Keratinocyte (primary cell): ENCODE results near the gene SH3D21.

Experiments
- EZH2 ChIP-seq: IDR thresholded peaks from one replicate; pipeline ENCODE4 v1.6.1; 2012; ENCODE audit warnings: inconsistent platforms, mild to moderate bottlenecking, low read length, moderate library complexity
- TF ChIP-seq, protein P1 (sequence below), 3 experiments: IDR thresholded peaks in 1 of 3; conservative IDR thresholded peaks in 1 of 3; optimal IDR thresholded peaks in 1 of 3; 2 replicates in 2 of 3; 3 replicates in 1 of 3; pipeline versions ENCODE3 to v1.5.1; 2011; ENCODE audit warnings: low read length in 3 of 3, mild to moderate bottlenecking in 3 of 3, moderate library complexity in 2 of 3, control low read depth in 1 of 3, inconsistent platforms in 1 of 3; ENCODE audit not compliant: insufficient read depth in 2 of 3; ENCODE audit errors: extremely low read depth in 1 of 3

DNA sequence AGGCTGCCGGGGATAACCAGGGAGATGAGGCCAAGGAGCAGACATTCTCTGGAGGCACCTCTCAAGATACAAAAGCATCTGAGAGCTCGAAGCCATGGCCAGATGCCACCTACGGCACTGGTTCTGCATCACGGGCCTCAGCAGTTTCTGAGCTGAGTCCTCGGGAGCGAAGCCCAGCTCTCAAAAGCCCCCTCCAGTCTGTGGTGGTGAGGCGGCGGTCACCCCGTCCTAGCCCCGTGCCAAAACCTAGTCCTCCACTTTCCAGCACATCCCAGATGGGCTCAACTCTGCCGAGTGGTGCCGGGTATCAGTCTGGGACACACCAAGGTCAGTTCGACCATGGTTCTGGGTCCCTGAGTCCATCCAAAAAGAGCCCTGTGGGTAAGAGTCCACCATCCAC is 19.4 kb upstream of the SH3D21 start:
- no peak for TF ChIP-seq EZH2
- TF ChIP-seq, protein P1, sequence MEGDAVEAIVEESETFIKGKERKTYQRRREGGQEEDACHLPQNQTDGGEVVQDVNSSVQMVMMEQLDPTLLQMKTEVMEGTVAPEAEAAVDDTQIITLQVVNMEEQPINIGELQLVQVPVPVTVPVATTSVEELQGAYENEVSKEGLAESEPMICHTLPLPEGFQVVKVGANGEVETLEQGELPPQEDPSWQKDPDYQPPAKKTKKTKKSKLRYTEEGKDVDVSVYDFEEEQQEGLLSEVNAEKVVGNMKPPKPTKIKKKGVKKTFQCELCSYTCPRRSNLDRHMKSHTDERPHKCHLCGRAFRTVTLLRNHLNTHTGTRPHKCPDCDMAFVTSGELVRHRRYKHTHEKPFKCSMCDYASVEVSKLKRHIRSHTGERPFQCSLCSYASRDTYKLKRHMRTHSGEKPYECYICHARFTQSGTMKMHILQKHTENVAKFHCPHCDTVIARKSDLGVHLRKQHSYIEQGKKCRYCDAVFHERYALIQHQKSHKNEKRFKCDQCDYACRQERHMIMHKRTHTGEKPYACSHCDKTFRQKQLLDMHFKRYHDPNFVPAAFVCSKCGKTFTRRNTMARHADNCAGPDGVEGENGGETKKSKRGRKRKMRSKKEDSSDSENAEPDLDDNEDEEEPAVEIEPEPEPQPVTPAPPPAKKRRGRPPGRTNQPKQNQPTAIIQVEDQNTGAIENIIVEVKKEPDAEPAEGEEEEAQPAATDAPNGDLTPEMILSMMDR (optimal IDR thresholded peaks at IDR 0.05 in 1 of 3, IDR thresholded peaks at IDR 0.05 in 1 of 3, conservative IDR thresholded peaks at IDR 0.05 in 1 of 3; ENCODE audit: extremely low read depth in 1 of 3, insufficient read depth in 2 of 3, low read length in 3 of 3), result no peak
